RCC 7860 (cell line): ENCODE measurements around the gene TSPAN18.
"Not testable (repeated sequence)": the region's sequence is repeated elsewhere in the genome, so short reads cannot be mapped to it uniquely, and the experiment has no call there.

Experiments
- DNase-seq: peaks from one replicate; pipeline ENCODE4 v3.0.0-alpha.2; 2015; ENCODE audit warnings: low spot score
- FAIRE-seq: peaks from 2 replicates; lab custom pipeline; 2012; peaks lifted over from hg19 to GRCh38; lab: Jason Lieb, UNC

The TSPAN18 gene

DNA sequence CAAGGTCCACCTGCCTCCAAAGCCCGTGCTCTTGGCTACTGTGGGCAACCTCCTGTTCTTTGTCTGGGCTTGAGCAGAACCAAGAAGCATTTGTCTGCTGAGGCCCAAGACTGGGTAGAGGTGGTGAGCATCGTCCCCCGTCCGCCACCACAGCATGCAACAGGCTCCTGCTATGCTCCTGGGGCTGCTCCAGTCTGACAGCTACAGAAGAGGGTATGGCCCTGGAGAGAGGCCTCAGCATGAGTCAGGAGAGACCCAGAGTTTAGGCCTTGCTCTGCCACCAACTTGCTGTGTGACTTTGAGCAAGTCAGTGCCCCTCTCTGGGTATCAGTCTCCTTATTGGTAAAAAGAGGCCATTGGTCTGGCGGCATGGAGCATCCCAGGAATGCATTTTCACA is 132.8 kb downstream of the TSPAN18 start:
- no peak for DNase-seq
- no peak for FAIRE-seq

GRCh38 chr11:44860346-44860745 is 133.6 kb downstream of the TSPAN18 start:
- FAIRE-seq (no peak), DNase-seq (no peak)

DNA sequence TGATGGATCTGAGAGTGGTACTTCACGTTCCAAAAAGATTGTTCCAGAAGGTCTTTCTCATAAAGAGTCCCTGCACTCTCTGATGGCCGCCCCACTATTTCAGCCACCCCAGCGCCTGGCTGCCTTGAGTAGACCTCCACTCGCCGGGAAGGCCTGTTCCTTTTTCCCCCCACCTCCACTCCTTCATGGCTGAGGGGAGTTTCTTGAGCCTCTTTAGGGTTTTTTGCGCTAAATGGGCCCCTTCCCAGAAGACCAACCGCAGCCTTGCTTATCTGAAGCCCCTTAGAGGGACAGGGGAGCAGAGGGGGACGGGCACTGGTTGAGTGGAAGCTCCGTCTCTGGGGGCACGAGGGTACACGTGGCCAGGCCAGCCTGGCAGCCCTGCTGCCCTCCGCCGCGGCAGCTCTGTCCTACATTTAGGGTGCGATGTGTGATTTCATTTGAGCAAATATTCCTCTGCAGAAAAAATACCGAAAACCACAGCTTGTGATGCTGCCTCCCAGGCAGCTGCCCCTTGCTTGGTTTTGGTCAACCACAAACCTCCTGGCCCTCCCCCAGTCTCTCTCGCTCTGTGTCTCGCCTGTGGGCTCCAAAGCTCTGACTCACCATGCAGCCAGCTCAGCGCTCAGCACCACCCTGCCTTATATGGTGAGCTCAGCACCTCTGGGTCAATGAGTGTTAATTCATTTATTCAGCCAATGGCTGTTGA is 135.2 kb downstream of the TSPAN18 start:
- peak; percentile 96 for FAIRE-seq
- DNase-seq: peak; percentile 94

DNA sequence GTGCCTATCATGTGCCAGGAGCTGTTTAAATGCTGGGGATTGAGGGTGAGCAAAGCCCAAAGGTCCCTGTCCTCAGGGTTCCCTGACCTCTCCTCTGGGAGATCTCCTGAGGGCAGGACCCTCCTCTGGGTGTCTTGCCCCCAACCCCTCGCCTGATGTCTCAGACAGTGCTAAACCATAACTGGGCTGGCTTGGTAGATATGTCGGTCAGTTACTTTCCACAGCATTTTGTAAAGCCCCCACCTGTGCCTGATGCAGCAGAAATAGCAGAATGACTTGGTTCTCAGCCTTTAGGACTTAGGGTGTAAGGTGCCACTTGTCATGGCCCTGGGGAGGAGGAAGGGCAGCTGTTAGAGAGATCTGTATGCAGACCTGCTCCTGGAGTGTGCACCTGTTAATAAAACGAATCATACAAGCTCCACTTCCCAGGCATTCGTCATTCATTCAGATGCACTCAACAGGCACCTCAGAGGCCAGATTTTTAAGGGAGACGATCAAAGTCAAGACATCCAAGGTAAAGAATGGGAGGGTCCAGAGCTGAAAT is 135.9 kb downstream of the TSPAN18 start:
- DNase-seq: no peak
- FAIRE-seq: no peak

DNA sequence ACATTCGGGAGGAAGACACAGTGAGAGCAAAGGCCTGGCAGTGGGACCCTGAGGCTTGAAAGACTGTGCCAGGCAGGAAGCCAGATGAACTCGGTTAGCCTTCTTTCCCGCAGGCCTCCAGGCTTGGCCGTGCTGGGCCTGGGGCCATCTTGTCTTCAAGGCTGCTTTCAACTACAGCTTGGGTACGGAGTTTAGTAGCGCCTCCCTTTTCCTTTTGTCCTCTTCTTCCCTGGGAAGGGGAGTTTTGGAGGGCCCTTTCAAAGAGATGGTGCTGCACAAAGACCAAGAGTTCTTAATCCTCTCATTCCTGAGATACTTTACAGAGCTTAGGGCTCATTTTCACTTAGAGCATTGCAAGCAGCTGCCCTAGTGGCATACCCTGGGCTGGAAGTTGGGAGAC is 136.5 kb downstream of the TSPAN18 start:
- no peak for FAIRE-seq
- no peak for DNase-seq

DNA sequence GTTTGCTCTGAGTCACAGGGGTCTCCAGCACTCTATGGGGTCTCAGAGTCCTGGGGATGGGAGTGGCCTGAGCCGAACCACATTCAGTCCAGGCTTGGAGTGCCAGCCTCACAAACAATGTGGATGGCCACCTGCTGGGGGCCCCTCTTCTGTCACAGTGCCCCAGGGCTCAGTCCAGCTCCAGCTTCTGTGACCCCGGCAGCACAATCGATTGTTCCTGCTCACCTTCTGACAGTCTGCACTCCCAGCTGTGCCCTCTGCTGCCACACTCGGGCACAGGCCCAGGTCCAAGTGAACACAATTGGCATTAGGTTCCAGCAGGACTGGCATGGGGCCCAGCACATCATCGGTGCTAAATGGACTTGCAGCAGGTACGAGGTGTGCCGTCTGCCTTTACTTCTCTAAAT is 139.1 kb downstream of the TSPAN18 start:
- DNase-seq (no peak), FAIRE-seq (no peak)

DNA sequence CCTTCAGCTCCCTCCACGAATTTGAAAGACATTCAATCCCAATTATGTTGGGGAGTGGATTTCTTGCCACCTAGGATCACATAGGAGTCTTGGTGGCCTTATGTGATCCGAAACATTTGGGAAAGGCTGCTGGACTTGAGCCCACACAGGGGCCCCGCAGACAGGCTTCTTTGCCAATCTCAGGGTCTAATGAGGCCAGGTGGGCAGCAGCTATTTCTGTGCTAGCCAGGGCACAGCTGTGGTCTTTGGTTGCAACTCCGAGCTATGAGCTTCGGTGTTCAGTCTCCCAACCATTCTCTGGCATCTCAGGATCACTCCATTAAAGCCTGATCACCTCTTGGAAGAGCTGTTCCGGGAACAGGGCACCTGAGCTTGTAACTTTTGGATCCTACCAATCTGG is 139.5 kb downstream of the TSPAN18 start:
- no peak for DNase-seq
- FAIRE-seq: no peak

GRCh38 chr11:44868021-44868420 is 141.3 kb downstream of the TSPAN18 start:
- DNase-seq: no peak
- no peak for FAIRE-seq

DNA sequence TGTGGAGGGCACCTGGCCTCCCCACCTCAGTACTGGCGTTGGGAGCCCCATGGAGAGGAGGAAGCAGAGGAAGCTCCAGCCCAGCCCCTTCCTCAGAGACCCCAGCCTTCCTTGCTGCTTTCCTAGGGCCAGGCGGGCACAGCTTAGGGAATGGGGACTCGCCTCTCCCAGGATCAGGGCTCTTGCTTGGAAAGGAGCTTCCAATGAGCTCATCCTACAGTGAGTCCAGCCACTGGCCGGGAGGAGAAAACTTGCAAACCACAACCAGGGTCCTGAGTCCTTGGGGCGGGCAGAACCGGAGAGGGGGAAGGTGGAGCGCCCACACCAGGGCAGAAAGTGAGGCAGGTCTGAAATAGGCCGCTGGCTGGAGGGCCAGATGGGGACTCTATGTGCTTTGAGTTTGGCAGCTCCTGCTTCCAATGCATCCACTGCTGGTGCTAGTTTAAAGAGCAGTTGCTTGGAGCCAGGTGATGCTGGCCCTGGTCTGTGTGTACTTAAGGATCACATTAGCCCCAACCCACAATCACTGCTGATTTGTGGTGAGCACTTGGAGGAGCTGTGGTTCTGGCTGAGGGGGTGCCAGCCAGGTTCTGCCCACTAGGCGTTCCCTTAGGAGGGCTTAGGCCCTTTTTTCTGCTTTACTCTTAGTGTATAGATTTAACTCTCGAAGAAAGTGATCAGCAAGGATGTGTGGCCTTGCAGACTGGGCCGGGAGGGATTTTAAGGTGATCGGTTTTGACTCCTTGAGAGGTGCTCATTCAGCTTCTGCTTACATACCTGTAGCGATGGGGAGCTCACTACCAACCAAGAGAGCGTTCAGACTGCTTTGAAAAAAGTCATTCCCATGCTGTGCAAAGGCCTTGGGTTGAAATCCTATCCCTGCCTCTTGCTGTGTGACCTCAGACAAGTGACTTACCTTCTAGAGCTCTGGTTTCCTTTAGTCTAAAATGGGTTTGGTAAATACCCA is 142.0 kb downstream of the TSPAN18 start:
- FAIRE-seq: no peak
- no peak for DNase-seq

DNA sequence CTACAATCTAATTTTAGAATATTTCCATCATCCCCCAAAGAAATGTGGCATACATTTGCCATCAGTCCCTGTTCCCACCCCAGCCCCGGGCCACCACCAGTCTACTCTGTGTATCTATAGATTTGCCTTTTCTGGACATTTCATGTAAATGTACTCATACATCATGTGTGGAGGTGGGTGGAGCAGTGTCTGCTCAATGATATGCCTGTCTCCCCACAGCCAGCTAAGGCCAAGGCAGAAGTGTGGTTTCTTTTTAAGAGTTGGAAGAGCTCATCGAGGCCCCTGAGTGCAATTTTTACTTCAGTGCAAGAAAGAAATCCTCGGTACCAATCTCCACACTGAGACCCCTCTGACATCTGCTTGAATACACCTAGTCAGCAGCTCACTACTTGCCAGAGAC is 143.4 kb downstream of the TSPAN18 start:
- FAIRE-seq: no peak
- no peak for DNase-seq

DNA sequence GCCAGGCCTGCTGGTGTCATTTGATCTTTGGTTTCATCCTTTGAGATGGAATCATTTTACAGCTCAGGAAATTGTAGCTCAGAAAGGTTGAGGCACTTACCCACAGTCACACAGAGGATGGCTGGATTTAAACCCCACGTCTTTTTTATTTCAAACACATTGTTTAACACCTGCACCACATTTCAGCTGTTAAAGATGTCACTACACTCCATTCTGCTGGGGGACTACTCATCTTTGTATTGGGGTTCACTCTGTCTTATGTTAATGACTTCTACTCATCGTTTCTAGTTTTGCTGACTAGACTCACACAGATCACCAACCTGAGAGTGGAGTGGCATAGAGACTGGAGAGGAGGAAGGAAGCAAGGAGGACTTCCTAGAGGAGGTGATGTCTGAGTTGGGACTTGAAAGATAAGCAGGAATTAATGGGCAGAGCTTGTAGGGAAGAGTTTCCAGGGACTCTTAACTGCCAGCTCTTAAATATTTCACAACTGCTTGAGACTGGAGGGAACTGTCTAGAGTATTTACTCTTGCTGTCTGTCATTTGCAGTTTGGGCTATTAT is 143.9 kb downstream of the TSPAN18 start:
- DNase-seq (no peak), FAIRE-seq (no peak)

GRCh38 chr11:44871682-44872081 is 144.9 kb downstream of the TSPAN18 start:
- not testable (repeated sequence) for FAIRE-seq, DNase-seq

GRCh38 chr11:44872556-44872955 is 145.8 kb downstream of the TSPAN18 start:
- FAIRE-seq: no peak
- no peak for DNase-seq

- no peak for FAIRE-seq
- DNase-seq: no peak
Observed at GRCh38 chr11:44873537-44873936, 146.8 kb downstream of the TSPAN18 start.

DNA sequence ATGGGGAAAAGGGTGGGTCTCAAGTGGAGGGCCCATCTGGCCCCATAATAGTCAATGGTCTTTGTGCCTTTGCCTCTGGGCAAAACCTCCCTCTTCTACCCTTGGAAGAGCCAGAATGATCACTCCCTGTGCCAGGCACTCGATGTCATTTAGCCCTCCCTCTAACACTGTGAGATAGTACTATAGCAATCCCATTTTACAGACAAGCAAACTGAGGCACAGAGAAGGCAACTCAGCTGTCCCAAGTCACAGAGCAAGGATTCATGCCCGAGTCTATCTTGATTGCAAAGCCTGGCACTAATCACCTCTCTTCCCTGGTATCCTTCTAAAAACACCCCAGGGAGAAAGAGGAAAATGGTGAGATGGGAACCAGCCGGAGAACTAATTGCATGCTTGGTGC is 147.5 kb downstream of the TSPAN18 start:
- DNase-seq (no peak), FAIRE-seq (no peak)

- FAIRE-seq (no peak), DNase-seq (no peak)
Observed at GRCh38 chr11:44875037-44875436, 148.3 kb downstream of the TSPAN18 start.

GRCh38 chr11:44876194-44876723 is 149.5 kb downstream of the TSPAN18 start:
- DNase-seq (no peak), FAIRE-seq (no peak)

GRCh38 chr11:44876906-44877305 is 150.1 kb downstream of the TSPAN18 start:
- FAIRE-seq (no peak), DNase-seq (no peak)

- DNase-seq (no peak), FAIRE-seq (no peak)
Observed at GRCh38 chr11:44877571-44878497, 151.1 kb downstream of the TSPAN18 start.

DNA sequence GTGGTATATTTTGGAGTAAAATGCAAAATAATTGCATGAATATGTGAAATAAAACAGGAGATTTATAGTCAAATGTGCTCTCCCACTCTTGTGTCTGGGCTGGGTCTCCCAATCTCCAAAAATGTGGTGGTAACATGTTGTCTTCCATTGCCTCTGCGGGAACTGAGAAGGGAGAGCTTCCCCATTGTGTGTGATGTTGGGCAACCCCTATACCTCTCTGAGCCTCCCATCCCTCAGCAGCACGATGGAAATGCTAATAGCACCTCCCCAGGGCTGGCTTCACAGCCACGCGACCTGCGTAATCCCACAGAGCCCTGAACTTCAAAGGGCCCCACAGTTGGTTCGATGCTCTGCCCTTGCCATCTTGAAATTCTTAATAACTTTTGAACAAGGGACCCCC is 151.9 kb downstream of the TSPAN18 start:
- FAIRE-seq: no peak
- no peak for DNase-seq
